GM19452 (cell line): ENCODE data around the gene SLC22A4.
A peak's percentile ranks its signal among the peaks of the same experiment; 100 is the strongest.

Source experiments
- ATAC-seq: cut with Tn5 transposase; IDR thresholded peaks from one replicate; pipeline ENCODE4 v1.9.1; 2021; ENCODE audit not compliant: unreplicated experiment

Gene SLC22A4

DNA sequence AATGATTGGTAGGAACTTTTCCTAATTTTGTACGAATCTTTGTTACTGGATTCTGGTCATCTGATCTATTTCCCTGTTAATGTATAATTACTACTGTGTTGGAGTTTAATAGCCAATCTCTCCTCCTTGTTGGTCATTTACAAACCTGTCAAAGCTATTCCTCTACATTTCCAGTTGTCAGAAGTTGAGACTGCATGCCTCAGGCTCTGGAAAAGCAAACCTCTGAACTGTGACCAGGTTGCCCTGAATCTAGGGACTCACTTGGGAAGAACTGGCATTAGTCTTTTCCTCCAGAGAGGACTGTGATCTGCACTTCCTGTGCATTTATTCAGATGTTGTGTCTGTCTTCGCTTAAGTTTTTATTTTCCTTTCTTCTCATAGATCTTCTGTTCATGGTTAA lies 20.6 kb upstream of the SLC22A4 start:
- ATAC-seq: no peak

DNA sequence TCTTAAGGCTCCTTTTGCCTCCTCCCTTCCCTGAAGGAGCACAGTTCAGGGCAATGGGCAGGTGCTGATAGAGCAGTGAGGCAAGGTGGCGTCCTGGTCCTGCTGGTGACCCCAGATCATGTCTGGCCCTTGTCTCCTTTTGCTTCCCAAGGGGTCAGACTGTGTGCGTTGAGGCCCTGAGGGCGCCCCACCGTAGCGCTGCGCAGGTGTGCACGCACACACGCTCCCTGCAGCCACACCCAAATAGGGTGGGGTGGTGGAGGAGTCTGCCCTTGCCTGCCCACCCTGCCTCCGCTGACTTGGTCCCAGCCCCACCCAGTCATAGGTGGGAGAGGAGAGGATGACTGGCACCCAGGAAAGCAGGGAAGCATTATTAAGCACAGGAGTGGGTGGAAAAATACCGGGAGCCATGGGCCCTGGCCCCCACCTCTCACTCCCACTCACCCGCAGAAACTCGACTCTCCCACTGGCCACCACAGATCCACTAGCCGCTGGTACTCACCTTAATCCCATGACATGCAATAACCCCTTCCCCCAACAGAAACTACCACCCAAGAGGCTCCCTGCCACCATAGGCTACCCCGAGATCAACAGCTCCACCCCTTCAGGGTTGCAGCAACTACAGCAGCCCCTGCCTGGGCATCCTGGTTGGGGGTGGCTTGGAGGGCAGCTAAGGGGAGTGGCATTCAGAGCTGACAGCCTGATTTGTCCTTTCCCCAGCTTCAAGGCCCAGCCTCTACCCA lies 20.0 kb upstream of the SLC22A4 start:
- no peak for ATAC-seq

DNA sequence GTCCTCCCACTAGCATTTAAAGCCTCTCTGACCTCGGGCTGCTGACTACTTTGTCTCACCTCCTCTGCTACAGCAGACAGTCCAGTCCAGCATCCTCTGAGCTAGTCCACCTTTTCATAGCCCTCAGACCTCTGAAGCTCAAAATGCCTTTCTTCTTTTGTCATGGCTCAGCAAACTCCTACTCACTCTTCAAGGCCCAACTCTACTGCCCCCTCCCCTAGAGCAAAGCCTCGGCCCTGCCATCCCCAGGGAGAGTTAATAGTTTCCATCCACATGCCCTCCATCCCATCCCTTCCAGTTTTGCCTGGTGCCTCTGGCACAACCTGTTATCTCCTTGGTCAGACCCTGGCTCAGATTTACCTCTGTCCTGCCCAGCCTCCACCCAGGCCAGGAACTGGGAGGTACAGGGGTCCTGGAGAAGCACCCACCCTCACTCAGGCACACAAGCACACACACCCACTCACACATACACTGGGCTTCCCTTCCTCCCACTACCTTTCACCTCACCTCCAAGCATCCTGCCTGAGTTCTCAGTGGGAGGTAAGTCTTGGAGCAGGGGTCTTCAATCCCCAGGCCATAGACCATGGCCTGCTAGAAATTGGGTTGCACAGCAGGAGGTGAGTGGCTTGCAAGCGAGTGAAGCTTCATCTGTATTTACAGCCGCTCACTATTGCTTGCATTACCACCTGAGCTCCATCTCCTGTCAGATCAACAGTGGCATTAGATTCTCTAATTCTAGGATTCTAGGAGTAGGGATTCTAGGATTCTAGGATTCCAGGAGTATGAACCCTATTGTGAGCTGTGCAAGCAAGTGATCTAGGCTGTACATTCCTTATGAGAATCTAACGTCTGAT lies 18.6 kb upstream of the SLC22A4 start:
- no peak for ATAC-seq

DNA sequence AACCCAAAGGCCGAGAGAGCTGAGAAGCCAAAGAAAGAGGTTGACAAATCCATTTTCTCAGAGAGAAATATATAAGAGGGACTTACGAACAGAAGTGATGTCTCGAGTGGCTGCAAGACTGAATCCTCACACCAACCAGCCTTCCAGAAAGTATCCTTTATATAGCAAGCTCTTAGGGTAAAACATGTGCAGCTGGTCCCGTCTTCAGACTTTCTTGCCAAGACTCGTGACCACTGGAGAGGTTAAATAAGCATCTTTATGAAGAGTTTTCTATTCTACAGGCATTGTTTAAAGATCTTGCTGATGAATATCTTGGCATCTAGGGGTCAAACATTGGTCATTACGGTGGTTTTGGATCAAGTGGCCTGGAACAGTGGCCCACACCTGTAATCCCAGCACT lies 16.9 kb upstream of the SLC22A4 start:
- no peak for ATAC-seq

DNA sequence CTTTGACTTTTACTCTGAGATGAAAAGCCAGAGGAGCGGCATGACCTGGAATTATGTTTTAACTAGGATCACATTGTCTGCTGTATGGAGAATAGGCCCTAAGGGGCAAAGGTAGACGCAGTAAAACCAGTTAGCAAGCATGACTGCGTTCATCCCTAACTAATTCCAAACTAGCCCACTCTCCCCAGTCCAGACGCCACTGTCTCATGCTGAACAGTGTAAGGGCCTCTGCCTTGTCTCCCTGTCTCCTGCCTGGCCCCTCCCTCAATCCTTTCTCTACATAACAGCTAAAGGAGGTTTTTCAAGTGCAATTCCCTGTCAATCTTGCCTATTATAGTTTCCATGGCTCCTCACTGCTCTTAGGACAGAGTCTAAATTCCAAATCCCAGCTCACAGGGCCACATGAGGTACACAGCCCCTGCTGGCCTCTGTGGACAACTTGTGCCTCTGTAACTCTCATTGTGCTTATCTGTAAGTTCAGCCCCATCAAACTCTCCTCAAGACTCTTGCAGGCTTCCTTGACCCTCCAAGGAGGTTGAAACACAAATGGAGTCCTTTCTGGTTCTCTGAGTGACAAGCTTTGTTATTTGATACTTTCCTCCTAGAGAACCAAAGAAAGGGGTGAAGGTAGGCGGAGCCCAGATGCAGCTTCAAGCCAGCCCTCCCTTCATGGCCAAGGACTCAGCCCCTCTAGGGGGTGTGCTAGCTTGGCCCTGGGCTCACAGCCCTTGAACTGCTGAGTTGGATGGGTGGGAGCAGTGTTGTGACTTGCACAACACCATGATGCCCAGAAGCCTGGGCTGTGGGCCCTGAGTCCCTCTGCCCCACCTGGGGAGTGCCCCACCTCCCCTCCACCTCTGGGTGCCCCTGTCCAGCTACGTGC lies 16.0 kb upstream of the SLC22A4 start:
- no peak for ATAC-seq

DNA sequence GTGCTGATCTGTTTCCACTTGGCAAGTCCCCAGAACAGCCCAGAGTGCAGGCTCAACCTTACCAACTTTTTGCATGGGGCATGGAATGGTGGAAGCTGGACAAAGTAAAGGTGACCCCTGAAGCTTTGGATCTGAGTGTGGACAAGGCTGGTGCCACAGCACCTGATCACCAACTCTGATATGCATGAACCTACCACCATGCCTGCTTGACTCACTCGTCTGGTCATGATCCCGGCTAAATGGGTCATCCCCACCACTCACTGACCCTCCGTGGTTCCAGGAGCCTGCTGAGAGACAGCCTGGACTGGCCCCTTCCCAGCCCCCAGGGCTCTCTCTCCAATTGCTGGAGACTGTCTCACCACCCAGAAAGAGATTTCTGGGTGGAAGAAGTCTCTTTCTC lies 14.4 kb upstream of the SLC22A4 start:
- ATAC-seq: no peak

DNA sequence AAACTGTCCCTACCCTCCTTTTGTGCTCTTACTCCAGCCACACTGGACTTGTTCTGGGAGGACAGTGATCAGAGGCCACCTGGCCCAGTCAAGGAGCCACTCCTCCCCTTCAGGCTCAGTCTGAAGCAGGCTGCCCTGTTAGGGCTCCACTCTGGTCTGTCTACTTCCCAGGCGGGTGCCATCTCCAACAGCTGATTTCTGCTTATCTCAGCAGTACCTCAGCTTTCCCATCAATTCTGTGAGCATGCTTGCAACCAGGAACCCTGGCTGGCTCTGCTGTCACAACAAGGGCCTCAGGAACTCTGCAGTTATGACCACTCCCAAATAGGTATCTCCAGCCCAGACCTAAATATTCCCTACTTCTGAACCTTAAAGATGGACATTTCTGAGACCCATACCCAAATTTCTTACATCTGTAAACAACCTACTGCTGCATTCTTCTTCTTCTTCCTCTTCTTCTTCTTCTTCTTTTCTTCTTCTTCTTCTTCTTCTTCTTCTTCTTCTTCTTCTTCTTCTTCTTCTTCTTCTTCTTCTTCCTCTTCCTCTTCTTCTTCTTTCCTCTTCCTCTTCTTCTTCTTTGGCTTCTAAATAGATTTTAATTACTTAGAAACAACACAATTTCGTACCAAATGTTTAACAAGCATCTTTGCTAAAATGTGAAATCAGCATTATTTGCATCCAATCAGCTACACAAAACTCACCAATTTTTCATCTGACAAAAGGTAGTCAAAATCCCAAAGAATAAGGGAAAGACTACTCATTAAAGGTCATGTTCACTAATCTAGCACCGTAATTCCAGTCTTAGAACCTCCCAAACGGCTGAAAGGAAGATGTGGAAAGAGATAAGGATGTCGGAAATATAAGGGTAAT lies 13.6 kb upstream of the SLC22A4 start:
- ATAC-seq: no peak

DNA sequence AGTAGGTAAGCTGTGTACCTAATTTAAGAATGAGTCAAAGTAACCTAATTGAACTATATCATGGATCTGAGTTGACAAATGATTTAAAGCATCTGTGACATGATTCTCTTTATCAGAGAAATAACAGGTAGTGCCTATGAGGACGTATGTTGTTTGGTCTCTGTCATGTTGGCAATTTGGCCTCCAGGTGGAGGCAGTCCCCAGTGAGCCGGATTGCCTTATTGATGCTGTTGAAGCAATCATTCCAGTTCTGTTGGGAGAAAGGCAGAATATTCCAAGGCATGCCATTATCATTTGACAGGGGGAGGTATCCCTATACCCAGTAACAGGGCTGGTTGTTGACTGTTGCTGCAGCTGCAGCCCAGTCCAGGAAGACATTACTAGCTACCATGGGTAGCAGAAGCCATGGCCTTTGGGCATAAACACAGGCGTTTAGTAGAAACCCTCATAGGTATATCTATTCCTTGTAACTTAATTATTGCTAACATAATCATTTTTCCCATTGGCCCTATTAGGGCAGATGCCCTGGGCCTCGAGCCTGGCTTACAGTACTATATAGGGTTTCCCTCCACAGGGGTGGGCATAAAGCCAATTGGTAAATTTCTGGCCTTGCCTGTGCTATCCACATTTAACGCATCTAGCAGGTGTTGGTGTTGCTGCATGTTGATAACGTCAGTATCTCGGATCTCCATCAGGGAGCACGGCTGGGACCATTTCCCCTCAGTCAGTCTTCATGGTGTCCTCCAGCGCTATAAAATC lies 12.2 kb upstream of the SLC22A4 start:
- ATAC-seq: no peak

DNA sequence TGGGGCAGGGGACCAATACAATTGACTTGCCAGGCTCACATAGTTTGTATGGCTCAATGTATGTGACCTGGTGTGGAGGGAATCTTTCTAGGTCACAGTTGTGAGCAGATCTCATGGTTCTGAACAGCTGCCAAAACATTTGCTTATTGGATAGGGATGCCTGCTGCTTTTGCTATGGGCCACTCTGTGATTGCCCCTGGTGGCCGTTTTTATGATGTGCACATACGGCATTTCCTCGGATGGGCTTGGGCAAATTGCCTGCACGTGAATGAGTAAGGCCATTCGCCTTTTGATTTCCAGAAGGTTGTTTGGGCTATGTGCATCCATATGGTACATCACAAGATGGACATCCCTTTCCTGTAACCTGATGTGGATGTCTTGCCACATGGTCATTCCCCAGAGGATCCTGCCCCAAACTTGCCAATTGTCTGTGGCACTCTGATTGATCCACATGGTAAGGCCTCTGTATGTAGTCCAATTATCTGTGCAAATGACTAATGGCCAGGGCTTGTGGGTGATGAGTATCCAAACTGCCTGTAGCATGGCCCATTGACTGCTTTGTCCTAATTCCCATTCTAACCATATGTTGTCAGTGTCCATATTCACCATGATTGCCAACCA lies 10.7 kb upstream of the SLC22A4 start:
- ATAC-seq: no peak

DNA sequence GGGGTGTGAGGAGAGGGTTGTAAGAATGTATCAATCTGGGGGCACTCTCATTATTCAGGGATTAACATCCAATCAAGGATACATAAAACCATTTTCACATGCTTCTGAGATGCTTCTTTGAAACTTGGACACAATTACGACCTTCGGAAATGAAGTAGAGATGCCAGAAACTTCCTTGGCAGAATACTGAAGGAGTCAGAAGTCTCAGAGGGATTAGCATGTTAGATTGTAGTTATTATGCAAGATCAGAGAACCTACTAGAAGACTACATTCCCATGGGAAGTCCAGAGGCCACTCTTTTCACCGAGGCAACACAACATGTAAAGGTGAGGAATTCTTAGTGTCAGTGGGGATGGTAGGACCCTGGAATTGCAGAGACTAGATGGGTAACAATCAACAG lies 5.1 kb upstream of the SLC22A4 start:
- ATAC-seq: no peak

DNA sequence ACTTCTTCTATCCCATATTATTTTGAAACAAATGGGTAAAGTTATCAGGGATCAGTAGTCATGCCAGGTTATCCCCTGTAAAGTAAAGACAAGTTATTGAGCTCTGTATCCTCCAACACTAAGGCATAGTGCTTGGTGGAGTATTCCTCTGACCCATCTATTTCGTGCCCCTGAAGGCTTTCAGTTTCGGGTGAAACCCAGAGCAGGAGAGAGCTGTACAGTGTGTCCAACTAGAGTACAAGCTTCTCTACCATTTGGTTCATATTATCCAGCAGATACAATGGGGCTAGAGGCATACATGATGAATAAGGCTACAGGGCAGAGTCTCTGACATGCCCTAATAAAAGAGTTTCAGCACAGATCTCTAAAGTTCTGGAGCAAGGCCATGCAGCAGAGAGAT lies 3.2 kb upstream of the SLC22A4 start:
- no peak for ATAC-seq

DNA sequence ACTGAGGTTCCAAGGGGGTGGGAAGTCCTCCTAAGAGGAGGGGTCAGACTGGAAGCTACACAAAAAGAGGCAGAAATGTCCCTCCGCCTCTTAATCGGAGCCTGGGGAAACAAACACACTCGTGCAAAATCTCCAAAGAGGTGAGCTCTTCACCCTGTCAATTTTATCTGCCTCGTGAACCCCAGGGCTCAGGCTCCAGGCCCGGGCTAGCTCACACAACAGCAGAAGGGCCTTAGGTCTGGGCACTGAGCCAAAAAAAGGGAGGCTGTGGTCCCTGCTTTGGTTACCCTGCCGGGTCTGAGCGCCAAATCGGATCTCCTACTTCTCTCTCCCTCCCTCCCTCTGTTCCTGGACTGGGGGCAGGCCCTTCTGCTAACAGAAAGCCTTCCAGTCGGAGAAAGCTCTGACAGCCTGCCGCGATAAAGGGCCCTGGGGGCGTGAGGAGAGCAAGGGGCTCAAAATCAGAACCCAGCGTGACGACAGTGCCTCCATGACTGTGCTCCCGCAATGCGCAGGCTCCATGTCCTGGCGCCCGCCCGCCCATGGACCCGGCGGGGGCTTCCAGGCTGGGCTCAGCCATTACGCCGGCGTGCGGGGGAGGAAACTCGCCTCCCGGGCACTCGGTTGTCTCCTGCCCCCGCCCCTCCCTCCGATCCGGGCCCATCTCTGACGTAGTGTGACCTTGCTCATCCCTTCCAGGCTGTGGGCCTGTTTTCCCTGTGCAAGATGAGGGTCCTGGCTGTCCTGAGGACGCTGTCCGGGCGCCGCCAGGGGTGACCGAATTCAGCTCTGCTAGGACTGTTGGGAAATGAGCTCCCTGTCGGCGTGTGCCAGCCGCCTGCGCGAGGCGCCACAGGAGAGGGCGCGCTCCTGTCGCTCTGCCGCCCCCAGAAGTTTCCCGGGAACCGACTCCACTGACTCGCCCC lies 865 bp upstream of the SLC22A4 start:
- ATAC-seq: peak; percentile 43

DNA sequence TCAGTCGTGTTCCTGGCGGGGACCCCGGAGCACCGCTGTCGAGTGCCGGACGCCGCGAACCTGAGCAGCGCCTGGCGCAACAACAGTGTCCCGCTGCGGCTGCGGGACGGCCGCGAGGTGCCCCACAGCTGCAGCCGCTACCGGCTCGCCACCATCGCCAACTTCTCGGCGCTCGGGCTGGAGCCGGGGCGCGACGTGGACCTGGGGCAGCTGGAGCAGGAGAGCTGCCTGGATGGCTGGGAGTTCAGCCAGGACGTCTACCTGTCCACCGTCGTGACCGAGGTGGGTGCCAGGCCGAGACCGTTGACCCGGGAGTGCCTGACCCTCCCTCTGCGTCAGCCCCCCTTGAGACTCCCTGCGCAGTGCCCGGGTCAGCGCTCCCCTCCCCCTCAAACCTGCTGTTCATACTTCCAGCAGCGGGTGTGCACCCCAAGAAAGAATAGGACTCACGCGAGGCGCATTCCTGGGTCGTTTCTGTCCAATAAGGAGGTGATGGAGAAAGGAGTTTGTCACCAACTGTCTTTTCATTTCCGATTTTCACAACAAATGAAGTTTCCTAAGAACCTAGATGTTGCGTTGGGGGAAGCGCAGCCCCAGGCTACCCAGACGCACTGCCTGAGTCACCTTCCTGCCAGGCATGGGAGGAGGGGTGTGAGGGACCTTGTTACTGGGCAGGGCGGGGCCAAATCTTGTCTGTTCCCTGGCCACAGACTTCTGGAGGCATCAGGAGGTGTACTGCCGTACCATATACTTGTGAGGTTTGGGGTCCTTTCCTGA lies 722 bp downstream of the SLC22A4 start:
- ATAC-seq: peak; percentile 4

DNA sequence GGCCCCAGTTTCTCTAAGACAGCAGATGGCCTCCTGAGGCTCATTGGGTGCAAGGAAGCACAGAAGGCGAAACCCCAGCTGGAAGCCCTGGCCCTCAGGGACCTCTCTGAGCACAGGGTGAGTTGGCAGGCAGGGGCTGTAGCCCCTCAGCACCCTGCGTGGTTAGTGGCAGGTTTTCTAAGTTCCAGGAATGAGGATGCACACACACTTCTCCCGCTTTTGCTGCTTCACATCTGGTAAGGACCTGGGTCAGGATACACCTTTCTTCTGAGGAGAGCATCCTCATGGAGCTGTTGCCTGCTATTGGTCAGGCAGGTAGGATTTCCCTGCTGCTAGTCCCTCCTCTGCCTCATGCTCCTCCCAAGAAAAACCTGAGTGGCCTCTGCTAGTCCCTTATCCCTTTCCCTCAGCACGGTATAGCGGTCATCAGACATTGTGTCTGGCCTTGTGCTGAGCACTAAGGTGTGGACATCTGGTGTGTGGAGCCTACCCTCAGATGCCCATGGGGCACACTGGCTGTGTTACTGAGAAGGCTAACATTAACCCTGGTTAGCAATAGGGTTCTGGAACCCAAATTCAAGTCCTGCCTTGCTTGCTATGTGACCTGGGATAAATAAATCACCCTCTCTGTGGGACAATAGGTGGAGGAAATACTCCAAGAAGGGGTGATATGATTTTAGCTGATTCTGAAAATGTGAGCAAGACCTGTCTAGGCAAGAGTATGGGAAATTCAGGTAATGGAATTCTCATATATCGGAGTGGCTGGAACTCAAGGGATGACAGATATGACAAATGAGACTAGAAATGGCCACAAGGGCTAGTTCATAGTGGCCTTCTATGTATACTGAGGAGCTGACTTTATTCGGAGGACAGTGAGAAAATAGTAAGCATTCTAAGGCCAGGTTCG lies 1.6 kb downstream of the SLC22A4 start:
- no peak for ATAC-seq

DNA sequence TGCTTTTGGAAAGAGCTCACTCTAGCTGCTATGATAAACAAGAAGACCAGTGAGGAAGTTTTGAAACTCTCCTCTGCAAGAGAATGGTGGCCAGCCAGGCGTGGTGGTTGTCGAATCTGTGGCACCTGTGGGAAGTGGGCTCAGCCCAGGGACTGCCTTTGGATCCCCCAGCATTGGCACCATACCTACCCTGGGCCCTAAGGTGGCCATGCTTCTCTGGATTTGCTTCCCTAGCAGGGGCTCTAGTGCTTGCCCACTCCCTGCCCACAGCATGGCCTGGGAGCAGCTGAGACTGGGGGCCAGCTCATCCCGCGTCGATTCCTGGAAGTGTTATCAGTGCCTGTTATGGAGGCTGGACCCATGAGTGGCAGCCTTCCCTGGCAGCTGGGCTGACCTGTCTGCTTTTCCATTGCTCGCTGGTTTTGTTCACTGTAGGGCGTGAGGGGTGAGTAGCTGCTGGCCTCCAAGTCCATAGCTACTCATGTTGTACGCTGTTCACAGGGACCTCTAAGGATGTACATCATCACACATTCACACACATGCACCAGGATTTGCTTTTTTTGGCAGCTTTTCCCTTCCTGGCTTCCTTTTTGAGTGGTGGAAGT lies 2.3 kb downstream of the SLC22A4 start:
- no peak for ATAC-seq
